Measurements from ENCODE around the gene KCNIP4.

GRCh38 chr4:21795091-21795490 is 153.5 kb downstream of the KCNIP4 start:
- no peak for TF ChIP-seq POLR2A (IDR thresholded peaks at IDR 0.05)
- TF ChIP-seq, protein P1, sequence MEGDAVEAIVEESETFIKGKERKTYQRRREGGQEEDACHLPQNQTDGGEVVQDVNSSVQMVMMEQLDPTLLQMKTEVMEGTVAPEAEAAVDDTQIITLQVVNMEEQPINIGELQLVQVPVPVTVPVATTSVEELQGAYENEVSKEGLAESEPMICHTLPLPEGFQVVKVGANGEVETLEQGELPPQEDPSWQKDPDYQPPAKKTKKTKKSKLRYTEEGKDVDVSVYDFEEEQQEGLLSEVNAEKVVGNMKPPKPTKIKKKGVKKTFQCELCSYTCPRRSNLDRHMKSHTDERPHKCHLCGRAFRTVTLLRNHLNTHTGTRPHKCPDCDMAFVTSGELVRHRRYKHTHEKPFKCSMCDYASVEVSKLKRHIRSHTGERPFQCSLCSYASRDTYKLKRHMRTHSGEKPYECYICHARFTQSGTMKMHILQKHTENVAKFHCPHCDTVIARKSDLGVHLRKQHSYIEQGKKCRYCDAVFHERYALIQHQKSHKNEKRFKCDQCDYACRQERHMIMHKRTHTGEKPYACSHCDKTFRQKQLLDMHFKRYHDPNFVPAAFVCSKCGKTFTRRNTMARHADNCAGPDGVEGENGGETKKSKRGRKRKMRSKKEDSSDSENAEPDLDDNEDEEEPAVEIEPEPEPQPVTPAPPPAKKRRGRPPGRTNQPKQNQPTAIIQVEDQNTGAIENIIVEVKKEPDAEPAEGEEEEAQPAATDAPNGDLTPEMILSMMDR (IDR thresholded peaks at IDR 0.05): no peak
